Colonic mucosa (tissue), 4 donors: ENCODE data around the gene GNAS. TPM values are rescaled to one million over a fixed set of nuclear protein-coding genes. Genes with fewer than 3 reads are reported as not detected.

ENCODE experiments used
- DNase-seq: peaks from one replicate; pipeline ENCODE4 v3.0.0-alpha.2; 2020
- H3K27ac ChIP-seq: fragments of 200-600 bp; one replicate; pipeline ENCODE4 v1.8.0; 2021
- H3K27me3 ChIP-seq: fragments of 200-600 bp; one replicate; pipeline ENCODE4 v1.8.0; 2021
- H3K36me3 ChIP-seq: fragments of 200-600 bp; one replicate; pipeline ENCODE4 v1.8.0; 2021
- H3K4me1 ChIP-seq: fragments of 200-600 bp; one replicate; pipeline ENCODE4 v1.8.0; 2021; ENCODE audit warnings: mild to moderate bottlenecking
- H3K4me3 ChIP-seq: fragments of 200-600 bp; one replicate; pipeline ENCODE4 v1.8.0; 2021
- H3K9ac ChIP-seq, 2 donors: one replicate each; pipeline ENCODE4 v1.7.0; 2013; ENCODE audit warnings: control low read depth in 2 of 2, low read depth in 2 of 2, low read length in 2 of 2
- H3K9me3 ChIP-seq: fragments of 200-600 bp; one replicate; pipeline ENCODE4 v1.8.0; 2021
- intact Hi-C: fragments of 100-400 bp; cut with DNase I; formaldehyde crosslinking; loops from one replicate; pipeline ENCODE4 v1.14.1; 2022
- total RNA-seq, 2 donors: library from RNA; stranded (reverse); fragmentation: NEBNext Ultra II Directional in 1 of 2; extraction: Animal tissue kit (Norgen Biotek cat#: 25700) in 1 of 2; gene quantifications; one replicate each; pipeline ENCODE4 v1.2.1, GENCODE V29; 2021
- TF ChIP-seq, protein P1 (sequence below): fragments of 200-600 bp; IDR thresholded peaks from one replicate; pipeline ENCODE4 v1.8.0; 2022; ENCODE audit warnings: antibody characterized with exemption, mild to moderate bottlenecking
- donor health status: healthy.
- donor health status: DM: no; HTN: no; CAD: no.
- donor health status: DM: no; HTN: no; CAD: no.

Gene GNAS
- total RNA-seq, 2 donors from 2014 or later: 683 to 715 TPM

- TF ChIP-seq, protein P1, sequence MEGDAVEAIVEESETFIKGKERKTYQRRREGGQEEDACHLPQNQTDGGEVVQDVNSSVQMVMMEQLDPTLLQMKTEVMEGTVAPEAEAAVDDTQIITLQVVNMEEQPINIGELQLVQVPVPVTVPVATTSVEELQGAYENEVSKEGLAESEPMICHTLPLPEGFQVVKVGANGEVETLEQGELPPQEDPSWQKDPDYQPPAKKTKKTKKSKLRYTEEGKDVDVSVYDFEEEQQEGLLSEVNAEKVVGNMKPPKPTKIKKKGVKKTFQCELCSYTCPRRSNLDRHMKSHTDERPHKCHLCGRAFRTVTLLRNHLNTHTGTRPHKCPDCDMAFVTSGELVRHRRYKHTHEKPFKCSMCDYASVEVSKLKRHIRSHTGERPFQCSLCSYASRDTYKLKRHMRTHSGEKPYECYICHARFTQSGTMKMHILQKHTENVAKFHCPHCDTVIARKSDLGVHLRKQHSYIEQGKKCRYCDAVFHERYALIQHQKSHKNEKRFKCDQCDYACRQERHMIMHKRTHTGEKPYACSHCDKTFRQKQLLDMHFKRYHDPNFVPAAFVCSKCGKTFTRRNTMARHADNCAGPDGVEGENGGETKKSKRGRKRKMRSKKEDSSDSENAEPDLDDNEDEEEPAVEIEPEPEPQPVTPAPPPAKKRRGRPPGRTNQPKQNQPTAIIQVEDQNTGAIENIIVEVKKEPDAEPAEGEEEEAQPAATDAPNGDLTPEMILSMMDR: no peak
- Histone ChIP-seq H3K27ac (no peak overlapping the region), H3K36me3 (no peaks in the 10 kb centered on the region), H3K9me3 (no peaks in the 10 kb centered on the region), H3K9ac (no peak overlapping the region), H3K27me3 (peaks cover 19% of the 10 kb centered on the region), H3K4me1 (no peaks in the 10 kb centered on the region), H3K4me3 (no peak overlapping the region)
- DNase-seq: no peak
- intact Hi-C loops: no loop called here
These were observed 14.8 kb upstream of the GNAS start for GRCh38 chr20:58837717-58838116.

GRCh38 chr20:58838174-58838573 is 14.3 kb upstream of the GNAS start:
- intact Hi-C loops: no loop called here
- peaks cover 19% of the 10 kb centered on the region for H3K27me3 ChIP-seq
- no peaks in the 10 kb centered on the region for H3K4me1 ChIP-seq
- TF ChIP-seq, protein P1: no peak
- no peak overlapping the region for H3K27ac ChIP-seq
- no peak for DNase-seq
- H3K9me3 ChIP-seq: no peaks in the 10 kb centered on the region
- H3K36me3 ChIP-seq: no peaks in the 10 kb centered on the region
- no peak overlapping the region for H3K9ac ChIP-seq
- no peak overlapping the region for H3K4me3 ChIP-seq

- no peak for DNase-seq
- TF ChIP-seq, protein P1: no peak
- Histone ChIP-seq H3K27ac (no peak overlapping the region), H3K9ac (no peak overlapping the region), H3K4me1 (no peaks in the 10 kb centered on the region), H3K9me3 (no peaks in the 10 kb centered on the region), H3K36me3 (no peaks in the 10 kb centered on the region), H3K27me3 (peaks cover 19% of the 10 kb centered on the region), H3K4me3 (no peak overlapping the region)
- intact Hi-C loops: no loop called here
These were observed 13.0 kb upstream of the GNAS start for GRCh38 chr20:58839474-58839874.

- no peak overlapping the region for H3K9ac ChIP-seq
- DNase-seq: no peak
- peaks cover 19% of the 10 kb centered on the region for H3K27me3 ChIP-seq
- H3K27ac ChIP-seq: no peak overlapping the region
- TF ChIP-seq, protein P1: no peak
- H3K36me3 ChIP-seq: no peaks in the 10 kb centered on the region
- intact Hi-C loops: no loop called here
- no peaks in the 10 kb centered on the region for H3K9me3 ChIP-seq
- no peaks in the 10 kb centered on the region for H3K4me1 ChIP-seq
- H3K4me3 ChIP-seq: no peak overlapping the region
These were observed 12.3 kb upstream of the GNAS start for GRCh38 chr20:58839991-58840747.

DNA sequence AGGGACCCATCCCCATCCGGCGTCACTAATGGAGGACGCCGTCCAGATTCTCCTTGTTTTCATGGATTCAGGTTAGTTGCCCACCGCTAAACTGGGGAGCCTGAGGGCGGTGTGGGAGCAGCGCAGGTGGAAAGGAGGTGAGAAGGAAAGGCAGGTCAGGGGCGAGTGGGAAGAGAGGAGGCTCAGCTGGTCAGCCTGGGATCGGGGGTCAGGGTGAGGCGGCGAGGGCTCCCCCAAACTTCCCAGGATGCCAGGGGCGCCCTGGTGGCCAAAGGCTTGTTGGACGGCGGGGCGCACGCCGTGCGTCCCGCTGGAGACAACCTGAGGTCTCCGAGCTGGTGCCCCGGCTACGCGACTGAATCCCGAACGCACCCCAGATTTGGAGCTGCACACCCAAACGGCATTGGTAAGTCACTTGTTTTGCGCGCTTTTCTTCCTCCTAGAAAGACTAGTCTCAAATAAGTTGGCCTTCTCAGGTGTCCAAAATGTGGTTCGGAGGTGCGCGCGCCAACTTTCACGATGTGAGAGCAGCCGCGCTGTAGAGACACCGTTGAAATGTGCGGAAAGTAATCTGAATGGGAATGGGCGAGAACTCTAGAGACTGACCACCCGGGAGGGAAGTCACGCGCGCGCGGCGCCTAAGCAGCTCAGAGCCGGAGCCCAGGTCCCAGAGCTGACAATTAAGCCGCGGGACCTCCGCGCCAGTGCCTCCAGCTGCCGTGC is 11.5 kb upstream of the GNAS start:
- DNase-seq: no peak
- Histone ChIP-seq H3K27ac (no peak overlapping the region), H3K27me3 (peaks cover 19% of the 10 kb centered on the region), H3K4me3 (no peak overlapping the region), H3K9me3 (no peaks in the 10 kb centered on the region), H3K4me1 (no peaks in the 10 kb centered on the region), H3K36me3 (no peaks in the 10 kb centered on the region), H3K9ac (no peak overlapping the region)
- TF ChIP-seq, protein P1: no peak
- intact Hi-C loops: no loop called here
